Activated T-cell treated with anti-CD3 and anti-CD28 coated beads for 48 hours (primary cell): ENCODE measurements around the gene FBXW4.

ENCODE experiments used
- DNase-seq: peaks from one replicate; pipeline ENCODE4 v3.0.0-alpha.2; 2020; ENCODE audit warnings: low read depth

FBXW4 gene

GRCh38 chr10:101694674-101695403 lies at the start of gene FBXW4:
TSS of gene FBXW4 (minus strand) at chr10:101695170. CDS start at chr10:101695105, 65 bp downstream.
- peak; percentile 73 for DNase-seq

- no peak for DNase-seq
These were observed 49.3 kb upstream of the FBXW4 start for GRCh38 chr10:101744267-101744666.

- DNase-seq: no peak
These were observed 47.0 kb upstream of the FBXW4 start for GRCh38 chr10:101741938-101742337.

- DNase-seq: no peak
These were observed 41.7 kb upstream of the FBXW4 start for GRCh38 chr10:101736666-101737065.

- DNase-seq: no peak
These were observed 37.1 kb upstream of the FBXW4 start for GRCh38 chr10:101732096-101732495.

- no peak for DNase-seq
These were observed 31.1 kb upstream of the FBXW4 start for GRCh38 chr10:101726115-101726387.

GRCh38 chr10:101725296-101726114 lies 30.5 kb upstream of the FBXW4 start:
- no peak for DNase-seq

- no peak for DNase-seq
These were observed 29.5 kb upstream of the FBXW4 start for GRCh38 chr10:101724446-101724845.

GRCh38 chr10:101723176-101723575 lies 28.2 kb upstream of the FBXW4 start:
- DNase-seq: no peak

- no peak for DNase-seq
These were observed 26.8 kb upstream of the FBXW4 start for GRCh38 chr10:101721806-101722205.

GRCh38 chr10:101720606-101721230 lies 25.7 kb upstream of the FBXW4 start:
- DNase-seq: no peak

- no peak for DNase-seq
These were observed 23.8 kb upstream of the FBXW4 start for GRCh38 chr10:101718690-101719275.

- DNase-seq: no peak
These were observed 22.1 kb upstream of the FBXW4 start for GRCh38 chr10:101716891-101717659.

GRCh38 chr10:101712997-101713396 lies 18.0 kb upstream of the FBXW4 start:
- no peak for DNase-seq

GRCh38 chr10:101710793-101711192 lies 15.8 kb upstream of the FBXW4 start:
- DNase-seq: no peak

- no peak for DNase-seq
These were observed 15.2 kb upstream of the FBXW4 start for GRCh38 chr10:101710059-101710695.

- no peak for DNase-seq
These were observed 14.5 kb upstream of the FBXW4 start for GRCh38 chr10:101709359-101710058.

- no peak for DNase-seq
These were observed 13.9 kb upstream of the FBXW4 start for GRCh38 chr10:101708870-101709269.

GRCh38 chr10:101708073-101708472 lies 13.1 kb upstream of the FBXW4 start:
- no peak for DNase-seq

- no peak for DNase-seq
These were observed 9.4 kb upstream of the FBXW4 start for GRCh38 chr10:101704331-101704730.

- no peak for DNase-seq
These were observed 1.7 kb upstream of the FBXW4 start for GRCh38 chr10:101696632-101697031.
